ENCODE measurements around the gene MED12. TPM values are rescaled to one million over a fixed set of nuclear protein-coding genes. Genes with fewer than 3 reads are reported as not detected.

MED12 gene
- total and polyA plus RNA-seq, 2 of the 8 experiments (the other 6 are each of a cell fraction or from before 2014, with no cell fraction given) = 19.4 to 48.9 TPM

- Histone ChIP-seq H3K18ac (ENCODE audit: extremely low read depth, low read length) (no peak overlapping the region), H3K36me3 (ENCODE audit: control insufficient read depth in 2 of 4, insufficient read depth in 4 of 4, low read length in 3 of 4) (no peaks in the 10 kb centered on the region), H3K9ac (replicated peaks in 1 of 4; ENCODE audit: extremely low read depth in 1 of 4, low read depth in 3 of 4, low read length in 3 of 4) (no peak overlapping the region), H2BK120ac (replicated peaks; ENCODE audit: low read depth, low read length) (no peak overlapping the region), H3K9me3 (ENCODE audit: insufficient read depth in 2 of 2, low read depth in 1 of 2, low read length in 1 of 2) (no peaks in the 10 kb centered on the region), H2BK12ac (ENCODE audit: low read depth, low read length) (no peak overlapping the region), H3K56ac (replicated peaks; ENCODE audit: insufficient read length, low read depth, low read length) (no peak overlapping the region), H3K79me1 (ENCODE audit: low read depth, low read length) (no peaks in the 10 kb centered on the region), H3K4me3 (ENCODE audit: extremely low read depth in 1 of 4, insufficient read depth in 2 of 4, low read depth in 3 of 4, low read length in 4 of 4) (no peak overlapping the region), H2AK5ac (ENCODE audit: low read depth, low read length) (no peak overlapping the region), H2BK20ac (ENCODE audit: low read length) (no peak overlapping the region), H2BK15ac (ENCODE audit: low read length) (no peak overlapping the region), H4K8ac (ENCODE audit: extremely low read depth, insufficient read depth, low read length) (no peak overlapping the region), H3K4ac (replicated peaks; ENCODE audit: insufficient read length, low read depth, low read length) (no peak overlapping the region), H2AFZ (ENCODE audit: low read length) (no peak overlapping the region), H3K14ac (ENCODE audit: insufficient read length) (no peak overlapping the region), H2BK5ac (ENCODE audit: low read depth, low read length) (no peak overlapping the region), H3K23me2 (ENCODE audit: low read depth, low read length) (no peaks in the 10 kb centered on the region; the same call in 1 of the 2 replicates), H4K5ac (ENCODE audit: insufficient read length, low read depth, low read length) (no peak overlapping the region), H3K27ac (ENCODE audit: low read depth, low read length) (no peak overlapping the region), H3K79me2 (ENCODE audit: control insufficient read depth in 1 of 2, insufficient read depth in 2 of 2, low read length in 2 of 2) (no peaks in the 10 kb centered on the region), H4K20me1 (replicated peaks in 1 of 2; ENCODE audit: control insufficient read depth in 1 of 2, insufficient read depth in 2 of 2, low read length in 2 of 2) (no peaks in the 10 kb centered on the region), H3K27me3 (replicated peaks in 1 of 4; ENCODE audit: control insufficient read depth in 3 of 4, extremely low read depth in 1 of 4, insufficient read depth in 3 of 4, low read length in 3 of 4) (no peaks in the 10 kb centered on the region), H3K4me1 (replicated peaks in 1 of 4; ENCODE audit: control insufficient read depth in 3 of 4, insufficient read depth in 4 of 4, low read length in 3 of 4) (peaks cover 0 to 4% (median 3%) of the 10 kb centered on the region in 4 experiments; a peak in 4 of 7 replicates), H4K91ac (replicated peaks; ENCODE audit: insufficient read length, low read length) (no peak overlapping the region), H3K23ac (ENCODE audit: insufficient read length) (no peak overlapping the region), H3K4me2 (ENCODE audit: insufficient read depth in 1 of 2, low read depth in 2 of 2, low read length in 2 of 2) (no peak overlapping the region)
- POLR2A ChIA-PET (ENCODE audit: partially characterized antibody) = no interaction called here
- FAIRE-seq = no peak
- CTCF ChIA-PET (ENCODE audit: partially characterized antibody) = no interaction called here
- 90% methylated on average over 1 of the region's 1 CpG; no CpG with 5 or more reads in 1 of the 2 experiments for WGBS, 2 experiments (ENCODE audit: extremely low coverage in 1 of 2, insufficient coverage in 1 of 2, insufficient read length in 1 of 2, insufficient replicate concordance in 2 of 2, low coverage in 1 of 2, low lambda C conversion rate in 2 of 2, missing lambda C conversion rate in 1 of 2)
- no peak for TF ChIP-seq BACH1 (IDR thresholded peaks at IDR 0.05; ENCODE audit: low read length)
- no peak for TF ChIP-seq SP1 (IDR thresholded peaks at IDR 0.05; ENCODE audit: low read depth, low read length)
- TF ChIP-seq, protein P1, sequence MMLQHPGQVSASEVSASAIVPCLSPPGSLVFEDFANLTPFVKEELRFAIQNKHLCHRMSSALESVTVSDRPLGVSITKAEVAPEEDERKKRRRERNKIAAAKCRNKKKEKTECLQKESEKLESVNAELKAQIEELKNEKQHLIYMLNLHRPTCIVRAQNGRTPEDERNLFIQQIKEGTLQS (IDR thresholded peaks at IDR 0.05; ENCODE audit: insufficient read depth, low read depth, low read length) = no peak
- TF ChIP-seq KDM1A (IDR thresholded peaks at IDR 0.05; ENCODE audit: borderline replicate concordance, low read length) = no peak
- no peak for TF ChIP-seq EGR1 (IDR thresholded peaks at IDR 0.05; ENCODE audit: borderline replicate concordance, low read depth, low read length)
- no peak for TF ChIP-seq TAF7 (optimal IDR thresholded peaks at IDR 0.05; ENCODE audit: borderline replicate concordance, low read depth, low read length)
- no peak for TF ChIP-seq JUN (IDR thresholded peaks at IDR 0.05; ENCODE audit: low read depth, low read length)
- TF ChIP-seq EP300 (IDR thresholded peaks at IDR 0.05; ENCODE audit: borderline replicate concordance in 1 of 2, low read depth in 2 of 2, low read length in 2 of 2) = no peak
- TF ChIP-seq HDAC2 (IDR thresholded peaks at IDR 0.05; ENCODE audit: borderline replicate concordance in 1 of 2, low read depth in 2 of 2, low read length in 2 of 2) = no peak
- TF ChIP-seq CBX5 (IDR thresholded peaks at IDR 0.05; ENCODE audit: low read depth, low read length) = no peak
- TF ChIP-seq POU5F1 (IDR thresholded peaks at IDR 0.05; ENCODE audit: low read depth, low read length) = no peak
- TF ChIP-seq TCF12 (IDR thresholded peaks at IDR 0.05; ENCODE audit: low read depth, low read length) = no peak
- TF ChIP-seq ASH2L (IDR thresholded peaks at IDR 0.05; ENCODE audit: low read length) = no peak
- no peak for TF ChIP-seq SIRT6 (IDR thresholded peaks at IDR 0.05; ENCODE audit: low read length)
- TF ChIP-seq SIX5 (IDR thresholded peaks at IDR 0.05; ENCODE audit: low read depth, low read length) = no peak
- DNase-seq (ENCODE audit: low read depth in 1 of 2, low spot score in 2 of 2) = no peak
These were observed 56.4 kb downstream of the MED12 start for GRCh38 chrX:71174795-71175194.

All from H1 (cell line).